Measurements from ENCODE around the gene FCER1G.

The FCER1G gene

GRCh38 chr1:161182214-161182613 lies 32.9 kb upstream of the FCER1G start:
- peak; percentile 63 for DNase-seq (ENCODE audit: low read depth)

GRCh38 chr1:161185282-161185682 lies 29.8 kb upstream of the FCER1G start:
- DNase-seq (ENCODE audit: low read depth): peak; percentile 87
- TF ChIP-seq MYC (IDR thresholded peaks at IDR 0.05; ENCODE audit: low read depth, low read length): no peak
- no peak for TF ChIP-seq CTCF (IDR thresholded peaks at IDR 0.05; ENCODE audit: low read depth, low read length)
- TF ChIP-seq POLR2A (IDR thresholded peaks at IDR 0.05; ENCODE audit: extremely low read depth, insufficient read length): no peak
- peak; percentile 66 for TF ChIP-seq MAX (IDR thresholded peaks at IDR 0.05; ENCODE audit: low read depth, low read length)
- H3K4me3 ChIP-seq (ENCODE audit: low read depth, low read length): no peak overlapping the region

More at GRCh38 chr1:161182214-161182613, 32.9 kb upstream of the FCER1G start:
- H3K4me3 ChIP-seq (ENCODE audit: low read depth, low read length): no peak overlapping the region
- TF ChIP-seq POLR2A (IDR thresholded peaks at IDR 0.05; ENCODE audit: extremely low read depth, insufficient read length) (no peak), CTCF (IDR thresholded peaks at IDR 0.05; ENCODE audit: low read depth, low read length) (no peak), MAX (IDR thresholded peaks at IDR 0.05; ENCODE audit: low read depth, low read length) (no peak), MYC (IDR thresholded peaks at IDR 0.05; ENCODE audit: low read depth, low read length) (no peak)

GRCh38 chr1:161185732-161186311 lies 29.3 kb upstream of the FCER1G start:
- H3K4me3 ChIP-seq (ENCODE audit: low read depth, low read length): no peak overlapping the region
- TF ChIP-seq CTCF (IDR thresholded peaks at IDR 0.05; ENCODE audit: low read depth, low read length): no peak
- no peak for TF ChIP-seq MAX (IDR thresholded peaks at IDR 0.05; ENCODE audit: low read depth, low read length)
- no peak for TF ChIP-seq POLR2A (IDR thresholded peaks at IDR 0.05; ENCODE audit: extremely low read depth, insufficient read length)
- no peak for TF ChIP-seq MYC (IDR thresholded peaks at IDR 0.05; ENCODE audit: low read depth, low read length)
- peak; percentile 80 for DNase-seq (ENCODE audit: low read depth)

GRCh38 chr1:161187311-161187710 lies 27.8 kb upstream of the FCER1G start:
- DNase-seq (ENCODE audit: low read depth): no peak
- no peak overlapping the region for H3K4me3 ChIP-seq (ENCODE audit: low read depth, low read length)
- TF ChIP-seq MYC (IDR thresholded peaks at IDR 0.05; ENCODE audit: low read depth, low read length): no peak
- no peak for TF ChIP-seq POLR2A (IDR thresholded peaks at IDR 0.05; ENCODE audit: extremely low read depth, insufficient read length)
- TF ChIP-seq MAX (IDR thresholded peaks at IDR 0.05; ENCODE audit: low read depth, low read length): no peak
- TF ChIP-seq CTCF (IDR thresholded peaks at IDR 0.05; ENCODE audit: low read depth, low read length): no peak

GRCh38 chr1:161188381-161188780 lies 26.7 kb upstream of the FCER1G start:
- no peak for DNase-seq (ENCODE audit: low read depth)
- no peak overlapping the region for H3K4me3 ChIP-seq (ENCODE audit: low read depth, low read length)
- TF ChIP-seq POLR2A (IDR thresholded peaks at IDR 0.05; ENCODE audit: extremely low read depth, insufficient read length) (no peak), CTCF (IDR thresholded peaks at IDR 0.05; ENCODE audit: low read depth, low read length) (no peak)

GRCh38 chr1:161189036-161189435 lies 26.1 kb upstream of the FCER1G start:
- DNase-seq (ENCODE audit: low read depth): no peak
- H3K4me3 ChIP-seq (ENCODE audit: low read depth, low read length): no peak overlapping the region
- TF ChIP-seq MAX (IDR thresholded peaks at IDR 0.05; ENCODE audit: low read depth, low read length): no peak
- TF ChIP-seq POLR2A (IDR thresholded peaks at IDR 0.05; ENCODE audit: extremely low read depth, insufficient read length): no peak
- no peak for TF ChIP-seq MYC (IDR thresholded peaks at IDR 0.05; ENCODE audit: low read depth, low read length)
- TF ChIP-seq CTCF (IDR thresholded peaks at IDR 0.05; ENCODE audit: low read depth, low read length): no peak
